Measurements from ENCODE around the gene POPDC3. TPM values are rescaled to one million over a fixed set of nuclear protein-coding genes. Genes with fewer than 3 reads are reported as not detected.

POPDC3 gene
- total and polyA plus RNA-seq, 2 of the 13 experiments (the other 11 are each of a cell fraction or from before 2014, with no cell fraction given), result 0.18 to 0.20 TPM

DNA sequence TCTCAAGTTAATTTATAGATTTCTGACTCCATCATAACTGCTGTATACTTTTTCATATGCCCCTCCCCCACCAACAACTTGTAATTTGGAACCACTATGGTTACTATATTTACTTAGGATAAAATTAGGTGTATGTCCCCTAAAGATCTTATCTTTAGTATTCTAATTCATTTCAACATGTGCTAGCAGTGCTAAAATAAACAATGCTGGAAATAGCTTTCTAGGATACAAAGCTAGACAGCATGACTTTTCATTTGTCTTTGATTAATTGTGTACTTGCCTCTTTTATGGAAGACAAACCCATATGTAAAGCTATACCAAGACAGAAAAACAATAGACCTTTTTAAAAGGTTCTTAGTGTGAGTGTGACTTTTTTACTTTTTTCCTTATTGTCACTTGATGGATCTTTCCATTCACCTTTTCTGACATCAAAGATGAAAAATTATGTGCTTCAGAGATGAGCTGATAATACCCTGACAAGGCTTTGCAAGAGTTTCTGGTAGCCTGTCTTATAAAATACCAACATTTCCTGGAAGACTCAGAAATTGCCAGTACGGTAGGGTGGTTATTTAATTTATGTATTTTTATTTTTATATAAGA lies 31.2 kb upstream of the POPDC3 start:
- Histone ChIP-seq H3K4me3 (replicated peaks in 1 of 3; ENCODE audit: insufficient read depth in 1 of 3, low read depth in 2 of 3, low read length in 3 of 3) (no peak overlapping the region), H2AFZ (ENCODE audit: low read length) (no peak overlapping the region)
- CTCF ChIA-PET (ENCODE audit: low intra/inter-chr PET ratio, low total read pairs), result no interaction called here

DNA sequence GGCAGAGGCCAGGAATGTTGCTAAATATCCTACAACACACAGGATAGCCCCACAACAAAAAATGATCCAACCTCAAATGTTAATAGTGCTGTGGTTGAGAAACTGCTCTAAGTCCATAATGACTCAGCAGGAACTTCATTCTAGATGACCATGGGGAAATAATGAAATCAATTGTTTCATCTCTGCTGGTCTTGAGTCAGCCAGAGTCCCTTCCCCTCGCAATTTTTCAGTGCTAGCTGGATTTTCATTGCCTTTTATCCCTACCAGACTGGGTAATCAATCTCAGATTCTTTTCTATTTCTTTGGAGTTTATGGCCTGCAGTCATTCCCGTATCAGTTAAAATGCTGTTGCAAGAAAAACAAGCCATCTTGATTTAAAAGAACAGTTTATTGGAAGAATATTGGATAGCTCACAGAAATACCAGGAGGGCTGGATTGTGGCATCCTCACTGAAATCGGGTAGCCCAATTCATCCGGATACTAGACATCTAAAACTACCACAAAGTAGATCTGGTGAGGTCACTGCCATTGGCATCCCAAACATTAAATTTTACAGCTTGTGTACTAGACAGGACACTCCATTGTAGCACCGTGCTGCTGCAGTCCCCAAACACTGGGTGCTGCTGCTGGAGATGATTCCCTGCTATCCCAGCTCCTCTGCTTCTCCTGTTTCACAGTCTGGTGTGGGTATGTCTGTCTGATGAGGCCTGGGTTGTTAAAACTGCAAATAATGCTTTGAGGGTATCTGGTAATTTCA lies 30.3 kb upstream of the POPDC3 start:
- no peak for FAIRE-seq
- Histone ChIP-seq H3K4me2 (ENCODE audit: low read depth, low read length) (no peak overlapping the region), H3K27me3 (ENCODE audit: control insufficient read depth in 1 of 2, insufficient read depth in 2 of 2, low read length in 2 of 2) (no peaks in the 10 kb centered on the region), H3K4me1 (ENCODE audit: insufficient read depth, low read length) (peaks cover 18% of the 10 kb centered on the region), H2AFZ (ENCODE audit: low read length) (no peak overlapping the region), H3K9ac (ENCODE audit: insufficient read depth, low read depth, low read length) (no peak overlapping the region), H3K79me2 (ENCODE audit: insufficient read depth, low read length) (no peaks in the 10 kb centered on the region), H3K27ac (ENCODE audit: extremely low read length, insufficient read depth, low read length) (no peak overlapping the region), H4K20me1 (ENCODE audit: insufficient read depth, low read length) (no peaks in the 10 kb centered on the region), H3K4me3 (replicated peaks in 1 of 3; ENCODE audit: insufficient read depth in 1 of 3, low read depth in 2 of 3, low read length in 3 of 3) (no peak overlapping the region), H3K9me3 (ENCODE audit: low read length) (no peaks in the 10 kb centered on the region), H3K36me3 (replicated peaks in 1 of 2; ENCODE audit: control insufficient read depth in 1 of 2, insufficient read depth in 2 of 2, low read length in 2 of 2) (no peaks in the 10 kb centered on the region)
- in situ Hi-C loops (cut with HindIII; ENCODE audit: extremely low pct_ligation_motif_present, low pct_unique_long_range_greater_than_20kb) (no loop called here), intact Hi-C loops (cut with micrococcal nuclease; ENCODE audit: unreplicated experiment) (no loop called here)
- peak; percentile 70 for ATAC-seq
- 53% methylated on average over 5 of the region's 5 CpGs for WGBS (ENCODE audit: low lambda C conversion rate)
- peak; percentile 60 for DNase-seq (ENCODE audit: low spot score)
- CTCF ChIA-PET (ENCODE audit: low intra/inter-chr PET ratio, low total read pairs), result no interaction called here
- POLR2A ChIA-PET, result no interaction called here
- BruUV-seq (replicated peaks), result no TSS peak
- TF ChIP-seq BCLAF1 (IDR thresholded peaks at IDR 0.05) (no peak), TEAD3 (CRISPR knock-in tag; optimal IDR thresholded peaks at IDR 0.05; ENCODE audit: borderline replicate concordance) (no peak), ZFP36 (IDR thresholded peaks at IDR 0.05; ENCODE audit: borderline replicate concordance, low read depth, low read length, partially characterized antibody) (no peak), ZNF691 (CRISPR knock-in tag; IDR thresholded peaks at IDR 0.05; ENCODE audit: borderline replicate concordance, low read depth) (no peak), ERF (CRISPR knock-in tag; IDR thresholded peaks at IDR 0.05) (no peak), SMC3 (IDR thresholded peaks at IDR 0.05; ENCODE audit: low read length) (no peak)
- TF ChIP-seq, protein P1, sequence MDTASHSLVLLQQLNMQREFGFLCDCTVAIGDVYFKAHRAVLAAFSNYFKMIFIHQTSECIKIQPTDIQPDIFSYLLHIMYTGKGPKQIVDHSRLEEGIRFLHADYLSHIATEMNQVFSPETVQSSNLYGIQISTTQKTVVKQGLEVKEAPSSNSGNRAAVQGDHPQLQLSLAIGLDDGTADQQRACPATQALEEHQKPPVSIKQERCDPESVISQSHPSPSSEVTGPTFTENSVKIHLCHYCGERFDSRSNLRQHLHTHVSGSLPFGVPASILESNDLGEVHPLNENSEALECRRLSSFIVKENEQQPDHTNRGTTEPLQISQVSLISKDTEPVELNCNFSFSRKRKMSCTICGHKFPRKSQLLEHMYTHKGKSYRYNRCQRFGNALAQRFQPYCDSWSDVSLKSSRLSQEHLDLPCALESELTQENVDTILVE (CRISPR knock-in tag; IDR thresholded peaks at IDR 0.05), result no peak

More for the DNA sequence above, 31.2 kb upstream of the POPDC3 start:
- H3K4me1 ChIP-seq (ENCODE audit: insufficient read depth, low read length), result peaks cover 18% of the 10 kb centered on the region
- no TSS peak for BruUV-seq (replicated peaks)
- no peak for DNase-seq (ENCODE audit: low spot score)
- no peak for FAIRE-seq
- no peaks in the 10 kb centered on the region for H3K36me3 ChIP-seq (replicated peaks in 1 of 2; ENCODE audit: control insufficient read depth in 1 of 2, insufficient read depth in 2 of 2, low read length in 2 of 2)
- H4K20me1 ChIP-seq (ENCODE audit: insufficient read depth, low read length), result no peaks in the 10 kb centered on the region
- H3K9me3 ChIP-seq (ENCODE audit: low read length), result no peaks in the 10 kb centered on the region
- no peaks in the 10 kb centered on the region for H3K27me3 ChIP-seq (ENCODE audit: control insufficient read depth in 1 of 2, insufficient read depth in 2 of 2, low read length in 2 of 2)
- no peak for TF ChIP-seq HNRNPH1 (optimal IDR thresholded peaks at IDR 0.05; ENCODE audit: low read depth, low read length)
- TF ChIP-seq, protein P2, sequence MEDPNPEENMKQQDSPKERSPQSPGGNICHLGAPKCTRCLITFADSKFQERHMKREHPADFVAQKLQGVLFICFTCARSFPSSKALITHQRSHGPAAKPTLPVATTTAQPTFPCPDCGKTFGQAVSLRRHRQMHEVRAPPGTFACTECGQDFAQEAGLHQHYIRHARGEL (CRISPR knock-in tag; IDR thresholded peaks at IDR 0.05), result no peak
- no peak for TF ChIP-seq ZNF367 (CRISPR knock-in tag; IDR thresholded peaks at IDR 0.05; ENCODE audit: borderline replicate concordance)
- no peak for TF ChIP-seq ZNF274 (CRISPR knock-in tag; IDR thresholded peaks at IDR 0.05)
- TF ChIP-seq KLF11 (CRISPR knock-in tag; IDR thresholded peaks at IDR 0.05), result no peak
- no peak for TF ChIP-seq FIP1L1 (IDR thresholded peaks at IDR 0.05; ENCODE audit: borderline replicate concordance, insufficient read depth, low read depth, low read length)
- TF ChIP-seq ISL2 (CRISPR knock-in tag; IDR thresholded peaks at IDR 0.05), result no peak
- no peak for TF ChIP-seq ZNF709 (CRISPR knock-in tag; IDR thresholded peaks at IDR 0.05)
- TF ChIP-seq KDM1A (CRISPR knock-in tag; IDR thresholded peaks at IDR 0.05), result no peak
- no peak for TF ChIP-seq ZNF34 (CRISPR knock-in tag; IDR thresholded peaks at IDR 0.05; ENCODE audit: borderline replicate concordance)
- in situ Hi-C loops (cut with HindIII; ENCODE audit: extremely low pct_ligation_motif_present, low pct_unique_long_range_greater_than_20kb), result no loop called here
- POLR2A ChIA-PET, result no interaction called here
- no peak overlapping the region for H3K27ac ChIP-seq (ENCODE audit: extremely low read length, insufficient read depth, low read length)
- 90% methylated on average over 1 of the region's 1 CpG for WGBS (ENCODE audit: low lambda C conversion rate)
- no peak for ATAC-seq
- H3K4me2 ChIP-seq (ENCODE audit: low read depth, low read length), result no peak overlapping the region
- no peak overlapping the region for H3K9ac ChIP-seq (ENCODE audit: insufficient read depth, low read depth, low read length)
- intact Hi-C loops (cut with micrococcal nuclease; ENCODE audit: unreplicated experiment), result no loop called here
- H3K79me2 ChIP-seq (ENCODE audit: insufficient read depth, low read length), result no peaks in the 10 kb centered on the region
